Measurements from ENCODE around the gene ATP8A1. TPM values are rescaled to one million over a fixed set of nuclear protein-coding genes. Genes with fewer than 3 reads are reported as not detected.

ATP8A1 gene
- total RNA-seq, 2 donors from 2014 or later: 17.9 to 18.7 TPM

GRCh38 chr4:42644897-42645296 lies 12.0 kb downstream of the ATP8A1 start:
- no peaks in the 10 kb centered on the region for H3K27me3 ChIP-seq (ENCODE audit: control insufficient read depth, insufficient read depth, low read length, poor library complexity, severe bottlenecking)
- Mint-ChIP-seq H3K27me3 (ENCODE audit: insufficient read depth) (no peaks in the 10 kb centered on the region), H3K36me3 (ENCODE audit: low read depth) (peaks cover 4% of the 10 kb centered on the region), H3K9me3 (no peaks in the 10 kb centered on the region), H3K4me1 (peaks cover 33% of the 10 kb centered on the region), H3K27ac (no peak overlapping the region), H3K4me3 (no peak overlapping the region)
- H3K4me1 ChIP-seq (ENCODE audit: control insufficient read depth, insufficient read depth, low read length): peaks cover 10% of the 10 kb centered on the region
- no peak for DNase-seq
- no peaks in the 10 kb centered on the region for H3K36me3 ChIP-seq (ENCODE audit: control insufficient read depth, insufficient read depth, low read length)
- H3K9me3 ChIP-seq (ENCODE audit: control insufficient read depth, low read length): no peaks in the 10 kb centered on the region
- TF ChIP-seq CTCF (conservative IDR thresholded peaks at IDR 0.05): no peak
- no peak overlapping the region for H3K4me3 ChIP-seq (ENCODE audit: low read length)
- no peak overlapping the region for H3K9ac ChIP-seq (ENCODE audit: extremely low read depth, low read length, poor library complexity, severe bottlenecking)
- no peak overlapping the region for H3K27ac ChIP-seq (ENCODE audit: low read depth, low read length)

GRCh38 chr4:42643685-42644084 lies 13.2 kb downstream of the ATP8A1 start:
- Histone ChIP-seq H3K27ac (ENCODE audit: low read depth, low read length) (no peak overlapping the region), H3K4me1 (ENCODE audit: control insufficient read depth, insufficient read depth, low read length) (peaks cover 10% of the 10 kb centered on the region), H3K27me3 (ENCODE audit: control insufficient read depth, insufficient read depth, low read length, poor library complexity, severe bottlenecking) (no peaks in the 10 kb centered on the region), H3K36me3 (ENCODE audit: control insufficient read depth, insufficient read depth, low read length) (no peaks in the 10 kb centered on the region), H3K9me3 (ENCODE audit: control insufficient read depth, low read length) (no peaks in the 10 kb centered on the region), H3K4me3 (ENCODE audit: low read length) (no peak overlapping the region), H3K9ac (ENCODE audit: extremely low read depth, low read length, poor library complexity, severe bottlenecking) (no peak overlapping the region)
- Mint-ChIP-seq H3K27me3 (ENCODE audit: insufficient read depth) (no peaks in the 10 kb centered on the region), H3K4me3 (no peak overlapping the region), H3K36me3 (ENCODE audit: low read depth) (no peaks in the 10 kb centered on the region), H3K4me1 (peaks cover 35% of the 10 kb centered on the region), H3K27ac (no peak overlapping the region), H3K9me3 (no peaks in the 10 kb centered on the region)
- WGBS, 2 experiments (ENCODE audit: insufficient coverage in 1 of 2, insufficient read length in 1 of 2): 92 to 100% methylated on average over 1 to 5 of the region's 5 CpGs
- no peak for DNase-seq
- TF ChIP-seq CTCF (conservative IDR thresholded peaks at IDR 0.05): no peak

- WGBS, 2 experiments (ENCODE audit: insufficient coverage in 1 of 2, insufficient read length in 1 of 2): 94 to 95% methylated on average over 4 to 7 of the region's 7 CpGs
- H3K27me3 Mint-ChIP-seq (ENCODE audit: insufficient read depth): no peaks in the 10 kb centered on the region
- H3K27ac ChIP-seq (ENCODE audit: low read depth, low read length): no peak overlapping the region
- H3K27ac Mint-ChIP-seq: no peak overlapping the region
- H3K4me1 Mint-ChIP-seq: peaks cover 35% of the 10 kb centered on the region
- no peaks in the 10 kb centered on the region for H3K9me3 Mint-ChIP-seq
- no peaks in the 10 kb centered on the region for H3K36me3 ChIP-seq (ENCODE audit: control insufficient read depth, insufficient read depth, low read length)
- H3K27me3 ChIP-seq (ENCODE audit: control insufficient read depth, insufficient read depth, low read length, poor library complexity, severe bottlenecking): no peaks in the 10 kb centered on the region
- no peaks in the 10 kb centered on the region for H3K9me3 ChIP-seq (ENCODE audit: control insufficient read depth, low read length)
- H3K36me3 Mint-ChIP-seq (ENCODE audit: low read depth): no peaks in the 10 kb centered on the region
- no peak for TF ChIP-seq CTCF (conservative IDR thresholded peaks at IDR 0.05)
- peaks cover 13% of the 10 kb centered on the region for H3K4me1 ChIP-seq (ENCODE audit: control insufficient read depth, insufficient read depth, low read length)
- H3K4me3 ChIP-seq (ENCODE audit: low read length): no peak overlapping the region
- H3K9ac ChIP-seq (ENCODE audit: extremely low read depth, low read length, poor library complexity, severe bottlenecking): no peak overlapping the region
- H3K4me3 Mint-ChIP-seq: no peak overlapping the region
- no peak for DNase-seq
Measured at GRCh38 chr4:42642845-42643615, 13.9 kb downstream of the ATP8A1 start.

Data from endodermal cell (in vitro differentiated cells).